HG03095 (cell line): Measurements from ENCODE around the gene OBSL1.

Source experiments
- ATAC-seq: cut with Tn5 transposase; IDR thresholded peaks from one replicate; pipeline ENCODE4 v1.9.1; 2021; ENCODE audit warnings: moderate library complexity; ENCODE audit not compliant: unreplicated experiment

Gene OBSL1

DNA sequence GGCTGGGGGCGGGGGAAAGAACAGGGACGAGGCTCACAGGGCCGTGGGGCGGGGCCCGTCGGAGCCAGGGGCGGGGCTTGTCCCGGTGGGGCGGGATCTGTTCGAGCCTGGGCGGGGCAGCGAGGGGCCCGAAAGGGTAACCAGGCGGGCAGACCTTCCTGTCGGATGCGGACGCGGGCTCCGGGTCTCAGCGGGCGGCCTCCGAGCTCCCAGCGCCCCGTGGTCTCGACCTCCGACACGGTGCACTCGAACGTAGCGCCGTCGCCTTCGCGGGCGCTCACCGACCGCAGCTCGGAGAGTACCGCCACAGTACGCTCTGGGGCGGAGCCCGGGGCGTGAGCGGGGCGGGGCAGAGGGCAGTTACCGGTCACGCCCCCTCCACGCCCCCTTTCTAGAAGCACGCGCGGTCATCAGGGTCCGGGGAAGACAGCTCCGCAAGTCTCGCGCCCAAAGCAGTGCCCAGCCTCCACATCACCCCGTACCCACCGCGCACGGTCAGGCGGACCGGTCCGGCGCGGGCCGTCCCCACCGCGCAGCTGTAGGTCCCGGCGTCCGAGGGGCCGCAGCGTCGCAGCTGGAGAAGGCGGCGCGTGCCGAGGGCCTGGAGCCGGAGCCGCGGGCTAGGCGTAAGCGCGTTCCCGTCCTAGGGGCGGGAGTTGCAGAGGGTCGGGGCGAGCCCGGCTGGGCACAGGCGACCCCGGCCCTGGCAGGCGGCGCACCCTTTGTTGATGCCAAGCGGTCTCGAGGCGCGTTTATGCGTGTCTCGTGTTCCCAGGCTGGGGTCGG is 18.8 kb downstream of the OBSL1 start:
- ATAC-seq = peak; percentile 89

DNA sequence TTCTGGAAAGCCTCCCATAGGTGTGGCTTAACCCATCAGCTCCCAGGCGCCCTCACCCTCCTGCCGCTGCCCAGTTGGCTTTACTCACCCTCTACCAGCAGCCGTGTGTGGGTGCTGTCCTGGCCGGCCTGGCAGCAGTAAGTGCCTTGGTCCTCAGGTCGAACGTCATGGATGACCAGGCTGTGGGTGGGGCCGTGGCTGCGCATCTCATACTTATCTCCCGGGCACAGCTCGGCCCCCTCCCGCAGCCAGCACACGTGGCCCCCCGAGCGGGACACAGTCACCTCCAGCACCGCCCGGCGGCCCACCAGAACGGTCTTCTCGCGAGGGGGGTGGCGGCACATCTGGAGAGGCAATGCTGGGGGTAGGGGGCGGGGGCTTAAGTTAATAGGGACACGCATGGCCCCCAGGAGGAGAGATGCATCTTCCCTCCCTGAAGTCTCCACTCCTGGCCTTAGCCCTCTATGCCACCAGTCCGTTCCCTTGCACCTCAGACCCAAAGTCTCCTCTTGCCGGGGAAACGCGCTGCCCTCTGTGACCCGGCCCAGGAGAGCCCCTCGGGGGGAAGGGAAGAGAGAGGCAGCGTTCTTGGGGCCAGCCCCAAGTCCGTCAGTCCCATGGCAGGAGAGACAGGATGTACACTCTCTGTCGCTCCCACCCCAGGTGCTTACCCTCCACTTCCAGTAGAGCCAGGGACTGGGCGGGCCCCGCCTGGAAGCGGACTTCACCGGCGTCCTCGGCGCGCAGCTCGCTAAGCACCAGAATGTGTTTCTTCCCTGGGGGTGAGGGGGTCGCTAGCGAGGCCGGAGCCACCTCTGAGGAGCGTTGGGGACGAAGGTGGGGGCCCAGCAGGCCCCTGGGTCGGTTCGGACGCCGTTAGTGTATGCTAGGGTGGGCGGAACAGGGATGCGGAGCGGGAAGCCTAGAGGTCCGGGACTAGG is 19.6 kb downstream of the OBSL1 start:
- peak; percentile 23 for ATAC-seq

DNA sequence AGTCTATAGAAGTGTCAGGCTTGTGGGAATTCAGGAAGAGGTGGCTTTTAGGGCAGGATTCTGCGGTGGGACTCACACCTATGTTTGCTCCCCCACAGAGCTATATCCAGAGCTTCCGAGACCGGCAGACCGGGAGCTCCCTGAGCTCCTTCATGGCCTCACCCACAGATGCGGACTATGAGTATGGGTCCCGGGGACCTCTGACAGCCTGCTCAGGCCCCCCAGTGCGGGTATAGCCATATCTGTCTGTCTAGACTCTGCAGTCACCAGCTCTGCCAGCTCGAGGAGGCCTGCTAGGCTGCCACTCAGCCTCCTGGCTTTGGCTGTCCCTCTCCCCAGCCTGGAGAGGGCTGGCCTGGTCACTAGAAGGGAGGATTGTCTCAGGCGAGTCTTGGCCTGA is 21.7 kb downstream of the OBSL1 start:
- no peak for ATAC-seq

DNA sequence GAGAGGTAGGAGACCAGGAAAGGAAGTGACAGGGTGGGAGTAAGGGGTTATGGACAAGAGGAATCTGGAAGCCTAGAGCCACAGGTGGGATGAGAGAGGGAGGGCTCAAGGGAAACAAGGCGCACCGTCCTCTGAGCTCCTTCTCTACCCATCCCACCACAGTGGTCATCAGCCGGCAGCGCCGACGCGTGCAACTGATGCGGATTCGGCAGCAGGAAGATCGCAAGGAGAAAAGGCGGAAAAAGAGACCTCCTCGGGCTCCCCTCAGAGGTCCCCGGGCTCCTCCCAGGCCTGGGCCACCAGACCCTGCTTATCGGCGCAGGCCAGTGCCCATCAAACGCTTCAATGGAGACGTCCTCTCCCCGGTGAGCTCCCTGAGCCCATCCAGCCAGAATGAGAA is 22.3 kb downstream of the OBSL1 start:
- no peak for ATAC-seq

DNA sequence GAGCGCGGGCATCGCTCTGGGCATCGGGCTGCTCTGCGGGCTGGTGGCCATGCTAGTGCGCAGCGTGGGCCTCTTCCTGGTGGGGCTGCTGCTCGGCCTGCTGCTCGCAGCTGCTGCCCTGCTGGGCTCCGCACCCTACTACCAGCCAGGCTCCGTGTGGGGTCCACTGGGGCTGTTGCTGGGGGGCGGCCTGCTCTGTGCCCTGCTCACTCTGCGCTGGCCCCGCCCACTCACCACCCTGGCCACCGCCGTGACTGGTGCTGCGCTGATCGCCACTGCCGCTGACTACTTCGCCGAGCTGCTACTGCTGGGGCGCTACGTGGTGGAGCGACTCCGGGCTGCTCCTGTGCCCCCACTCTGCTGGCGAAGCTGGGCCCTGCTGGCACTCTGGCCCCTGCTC is 23.7 kb downstream of the OBSL1 start:
- no peak for ATAC-seq

DNA sequence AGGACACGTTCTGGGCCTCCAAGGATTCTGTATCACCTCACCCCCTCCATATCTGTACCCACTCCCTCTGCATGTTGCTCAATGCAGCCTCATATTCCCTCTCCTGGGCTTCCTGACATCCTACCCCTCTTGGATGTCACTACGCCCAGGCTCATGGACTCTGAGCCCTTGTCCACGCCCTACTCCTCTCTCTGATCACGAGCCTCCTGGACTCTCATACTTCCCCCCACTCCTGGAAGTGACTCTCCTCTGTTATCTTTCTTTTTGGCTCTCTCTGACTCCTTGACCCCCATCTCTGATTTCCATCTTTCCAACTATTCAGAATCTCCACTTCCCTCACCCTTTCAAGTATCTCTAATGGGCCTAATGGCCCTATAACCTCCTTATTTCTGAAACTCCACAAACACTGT is 25.4 kb downstream of the OBSL1 start:
- no peak for ATAC-seq

DNA sequence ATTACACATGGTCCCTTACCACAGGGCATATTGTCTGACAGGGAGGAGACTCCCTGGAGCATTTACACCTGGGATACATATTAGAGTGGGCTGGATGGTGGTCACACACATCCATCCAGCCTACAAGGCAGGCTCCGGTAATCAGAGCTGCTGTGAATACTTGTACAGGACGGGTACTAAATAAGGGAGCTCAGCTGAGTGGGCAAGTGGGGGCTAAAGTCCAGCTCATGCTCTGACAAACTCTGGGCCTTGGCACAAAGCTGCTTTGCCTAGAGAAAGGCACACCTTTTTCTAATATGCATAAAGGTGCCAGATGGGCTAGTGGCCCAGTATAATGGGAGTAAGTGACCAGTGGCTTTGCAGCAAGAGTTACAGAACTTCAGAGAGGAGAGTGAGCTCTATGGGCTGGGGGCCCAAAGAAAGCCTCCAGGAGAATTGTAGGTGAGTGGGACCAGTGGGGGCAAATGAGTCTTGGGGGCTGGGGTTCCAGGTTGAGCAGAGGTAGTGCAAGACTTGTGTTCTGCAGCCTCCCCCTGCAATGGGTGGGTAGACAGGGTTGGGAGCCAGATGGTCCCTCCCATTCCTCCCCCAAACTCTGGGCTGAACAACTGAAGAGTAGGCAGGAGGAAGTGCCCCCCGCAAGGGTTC is 25.9 kb downstream of the OBSL1 start:
- no peak for ATAC-seq

DNA sequence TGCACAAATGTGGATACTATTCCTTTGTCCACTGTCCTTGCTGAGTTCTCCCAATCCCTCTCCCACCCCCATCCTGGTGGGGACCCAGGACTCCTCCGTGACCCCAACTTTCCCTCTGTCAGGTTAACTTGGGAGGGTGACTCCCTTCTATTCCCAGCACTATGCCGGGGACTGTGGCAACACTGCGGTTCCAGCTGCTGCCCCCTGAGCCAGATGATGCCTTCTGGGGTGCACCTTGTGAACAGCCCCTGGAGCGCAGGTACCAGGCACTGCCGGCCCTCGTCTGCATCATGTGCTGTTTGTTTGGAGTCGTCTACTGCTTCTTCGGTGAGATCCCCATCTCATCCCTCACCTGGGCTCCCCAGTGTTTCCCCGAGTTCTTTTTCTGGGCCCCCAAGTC is 26.8 kb downstream of the OBSL1 start:
- no peak for ATAC-seq

DNA sequence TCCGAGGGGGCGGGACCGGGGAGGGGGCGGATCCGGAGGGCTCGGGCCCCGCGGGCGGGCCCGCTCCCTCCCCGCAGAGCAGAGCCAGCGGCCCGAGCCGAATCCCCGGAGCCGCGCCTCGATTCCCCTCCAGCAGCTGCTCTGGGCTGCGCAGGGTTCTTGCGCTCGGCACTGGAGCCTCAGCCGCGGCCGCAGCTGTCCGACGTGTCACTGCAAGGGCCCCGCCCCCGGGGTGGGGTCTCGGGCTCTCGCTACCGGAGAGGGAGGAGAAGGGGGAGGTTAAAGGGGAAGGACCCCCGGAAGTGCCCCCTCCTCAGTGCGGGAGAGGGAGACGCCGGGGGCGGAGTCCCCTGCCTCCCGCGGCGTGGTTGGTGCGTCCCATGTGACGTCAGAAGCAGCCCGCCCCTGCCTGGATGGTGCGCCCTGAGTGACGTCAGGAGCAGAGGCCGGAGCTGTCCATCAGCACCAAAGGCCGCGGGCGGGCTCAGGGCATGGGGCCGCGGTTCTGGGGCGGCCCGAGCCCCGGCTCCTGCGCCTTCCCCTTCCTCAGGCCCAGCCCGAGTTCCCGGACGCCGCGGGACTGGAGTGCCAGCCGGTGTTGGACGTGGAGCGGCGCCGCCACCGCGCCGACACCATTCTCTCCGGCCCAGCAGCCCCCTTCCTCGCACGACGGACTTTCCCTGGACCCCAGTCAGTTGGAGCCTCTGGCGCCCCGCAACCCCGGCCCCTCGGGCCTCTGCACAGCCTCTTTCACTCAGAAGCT is 27.6 kb downstream of the OBSL1 start, which contains the start of the genes CHPF and TMEM198:
Gene CHPF (minus strand): TSS at position 214 of the 763 bp plus-strand sequence. CDS start 271 bp downstream, outside the sequence.
Gene TMEM198 (plus strand): TSS at position 433 of the 763 bp plus-strand sequence. CDS start 700 bp downstream, outside the sequence.
- ATAC-seq = peak; percentile 81

DNA sequence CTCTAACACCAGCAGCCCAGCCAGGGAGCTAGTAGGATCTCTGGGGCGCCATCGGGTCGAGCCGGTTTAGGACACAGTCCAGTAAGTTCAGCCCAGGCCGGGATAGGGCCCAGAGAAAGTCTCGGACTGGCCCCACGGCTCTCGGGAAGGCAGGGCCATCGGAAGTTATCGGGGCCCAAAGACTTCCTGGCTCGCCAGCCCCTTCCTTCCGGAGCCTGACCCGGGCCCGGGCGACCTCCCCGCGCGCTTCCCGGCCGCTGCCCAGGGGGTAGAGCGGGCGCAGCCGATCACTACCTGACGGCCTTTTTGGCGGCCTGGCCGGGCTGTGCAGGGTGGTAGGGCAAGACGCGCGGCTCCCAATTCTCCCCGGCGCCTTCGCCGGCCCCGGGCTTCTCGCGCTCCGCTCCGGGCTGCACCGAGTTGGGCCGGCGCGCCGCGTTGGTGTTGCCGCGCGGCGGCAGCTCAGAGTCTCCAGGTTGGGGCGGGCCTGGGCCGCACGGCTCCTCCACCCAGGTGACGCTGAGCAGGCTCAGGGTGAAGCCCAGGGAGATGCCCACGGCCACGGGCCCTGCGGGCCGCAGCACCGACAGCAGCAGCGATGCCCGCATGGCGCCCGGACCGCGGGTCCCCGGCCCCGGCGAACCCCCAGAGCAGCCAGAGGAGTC is 28.3 kb downstream of the OBSL1 start:
- peak; percentile 29 for ATAC-seq

DNA sequence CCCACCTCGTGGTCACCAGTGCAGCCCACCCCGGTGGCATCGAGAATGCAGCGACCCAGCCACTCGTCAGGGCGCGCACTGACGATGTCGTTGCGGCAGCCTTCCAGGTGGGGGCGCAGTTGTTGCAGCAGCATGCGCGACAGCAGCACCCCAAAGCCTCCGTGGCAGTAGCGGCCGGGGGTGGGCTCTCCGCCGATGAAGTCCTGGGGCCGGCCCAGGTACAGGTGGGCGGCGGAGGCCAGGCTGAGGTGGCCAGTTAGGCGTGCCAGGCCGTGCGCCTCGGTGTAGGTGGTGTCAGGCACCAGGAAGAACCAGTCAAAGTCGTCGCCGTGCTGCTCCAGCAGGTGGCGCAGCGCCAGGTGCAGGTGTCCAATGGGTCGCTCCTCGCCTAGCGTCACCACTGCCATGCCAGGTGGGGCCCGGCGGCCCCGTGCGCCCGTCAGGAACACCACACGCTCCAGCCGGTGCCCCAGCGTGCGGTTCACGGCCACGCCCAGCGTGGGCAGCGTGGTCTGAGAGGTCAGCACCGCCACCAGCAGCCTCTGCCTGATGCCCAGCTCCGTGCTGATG is 29.6 kb downstream of the OBSL1 start:
- ATAC-seq = peak; percentile 47

DNA sequence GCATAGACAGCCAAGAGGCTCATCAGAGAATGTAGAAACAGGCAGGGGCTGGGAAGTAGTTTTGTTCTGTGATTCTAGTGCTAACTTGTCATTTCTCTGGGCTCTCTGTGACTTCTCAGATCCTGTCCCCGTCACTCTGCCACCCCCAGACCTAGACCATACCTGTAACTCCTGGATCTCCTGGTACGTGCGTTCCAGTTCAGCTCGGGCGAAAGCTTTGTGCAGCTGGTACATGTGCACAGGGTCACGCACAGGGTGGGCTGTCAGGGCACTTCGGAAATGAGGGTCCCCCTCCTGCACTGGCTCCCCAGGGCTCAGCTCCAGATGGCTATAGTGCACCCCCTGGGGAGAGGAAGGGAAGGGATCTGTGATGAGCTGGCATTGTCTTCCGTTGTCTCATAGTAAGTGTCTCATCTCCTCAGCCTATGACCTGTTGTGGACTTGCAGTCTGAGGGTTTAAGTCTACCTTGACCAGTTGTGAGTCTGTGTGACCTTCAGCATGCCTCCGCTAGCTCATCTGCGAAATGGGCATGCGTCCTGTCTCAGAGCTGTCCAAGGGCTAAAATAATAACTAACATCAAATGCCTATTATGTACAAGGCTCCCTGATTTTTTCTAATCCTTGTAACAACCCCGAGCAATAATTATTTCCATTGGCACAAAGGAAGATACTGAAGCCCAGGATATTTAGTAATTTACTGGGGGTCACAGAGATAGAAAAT is 30.4 kb downstream of the OBSL1 start:
- ATAC-seq = no peak

DNA sequence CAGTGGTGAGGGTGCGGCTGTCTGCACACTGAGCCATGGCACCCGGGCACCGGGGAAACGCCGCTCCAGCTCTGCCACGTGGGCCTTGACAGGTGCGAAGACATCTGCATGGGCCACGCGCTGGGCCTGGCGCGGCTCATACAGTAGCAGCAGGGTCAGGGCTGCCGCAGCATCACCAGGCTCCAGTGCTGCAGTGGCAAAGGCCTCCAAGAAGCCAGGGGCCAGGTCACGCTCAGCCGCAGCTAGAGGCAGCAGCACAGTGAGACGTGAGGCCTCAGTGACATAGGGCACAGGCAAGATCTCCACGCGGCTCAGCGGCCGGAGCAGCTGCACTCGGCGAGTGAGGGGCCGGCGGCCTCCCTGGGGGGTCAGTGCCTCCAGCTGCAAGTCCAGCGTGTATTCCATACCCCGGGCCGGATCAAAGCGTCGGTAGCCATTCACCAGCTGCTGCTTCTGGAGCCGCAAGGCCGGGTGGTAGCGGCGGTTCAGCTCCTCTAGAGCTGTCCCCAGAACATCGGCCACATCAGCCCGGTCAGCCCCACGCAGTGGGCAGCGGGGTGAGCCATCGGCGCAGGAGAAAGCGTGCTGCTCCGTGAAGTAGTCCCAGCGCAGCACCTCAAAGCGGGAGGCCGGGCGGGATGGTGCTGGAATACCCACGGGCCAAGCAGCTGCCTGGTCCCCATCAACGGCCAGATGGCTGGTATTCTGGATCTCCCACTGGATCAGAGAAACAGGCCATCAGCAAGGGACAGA is 31.2 kb downstream of the OBSL1 start:
- no peak for ATAC-seq

DNA sequence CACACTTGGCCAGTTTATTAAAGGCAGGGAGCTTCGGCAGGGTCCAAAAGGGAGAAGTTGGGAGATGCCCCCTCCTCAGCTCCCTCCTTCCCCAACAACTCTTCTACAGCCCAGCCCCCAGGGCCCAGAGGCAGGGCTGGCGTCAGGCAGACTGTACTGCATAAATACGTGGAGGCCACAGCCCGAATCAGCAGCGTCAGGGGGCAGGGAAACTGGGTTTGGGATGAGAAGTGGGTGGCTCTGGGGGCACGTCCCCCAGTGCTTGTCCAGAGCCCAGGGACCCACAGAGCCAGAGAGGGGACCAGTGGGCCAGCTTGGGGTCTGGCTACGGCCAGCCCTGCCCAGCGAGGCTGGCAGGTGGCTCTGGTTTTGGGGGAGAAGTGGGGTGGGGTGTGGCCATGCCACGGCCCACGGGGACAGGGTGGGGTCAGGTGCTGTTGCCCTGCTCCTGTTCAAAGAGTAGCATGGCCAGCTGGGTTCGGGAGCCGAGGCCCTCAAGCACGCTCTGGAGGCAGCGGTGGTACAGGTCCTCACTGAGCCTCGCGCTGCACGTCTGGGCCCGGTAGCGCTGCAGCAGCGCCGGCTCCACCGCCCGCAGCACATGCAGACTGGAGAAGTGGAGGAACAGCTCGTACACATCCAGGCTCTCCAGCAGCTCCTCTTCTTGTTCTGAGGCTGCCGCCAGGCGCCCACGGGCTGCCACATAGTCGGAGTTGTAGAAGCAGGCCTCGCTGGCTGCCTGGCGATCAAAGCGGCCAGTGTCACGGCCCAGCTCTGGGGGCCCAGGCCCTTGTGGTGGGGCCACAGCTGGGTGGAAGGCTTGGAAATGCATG is 32.2 kb downstream of the OBSL1 start:
- ATAC-seq = no peak

DNA sequence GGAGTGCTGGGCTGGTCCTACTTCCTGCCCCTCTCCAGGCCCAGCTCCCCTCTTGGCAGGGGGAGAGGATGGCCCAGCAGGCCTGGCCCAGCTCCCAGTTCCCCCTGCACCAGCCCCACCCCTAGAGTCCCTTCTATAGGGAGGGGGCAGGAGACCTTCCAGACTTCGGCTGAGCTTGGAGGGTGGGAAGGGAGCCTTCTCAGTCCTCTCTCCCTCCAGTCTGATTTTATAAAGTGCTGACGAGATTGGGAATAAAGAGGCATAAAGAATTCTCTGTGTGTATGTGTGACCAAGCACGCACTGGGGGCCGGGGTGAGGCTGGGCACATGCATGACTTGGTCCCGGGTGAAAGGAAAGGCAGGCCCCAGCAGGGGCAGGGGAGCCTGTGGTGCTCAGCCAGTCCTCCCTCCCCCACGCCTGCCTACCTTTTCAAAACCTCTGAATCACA is 32.8 kb downstream of the OBSL1 start:
- ATAC-seq = no peak

DNA sequence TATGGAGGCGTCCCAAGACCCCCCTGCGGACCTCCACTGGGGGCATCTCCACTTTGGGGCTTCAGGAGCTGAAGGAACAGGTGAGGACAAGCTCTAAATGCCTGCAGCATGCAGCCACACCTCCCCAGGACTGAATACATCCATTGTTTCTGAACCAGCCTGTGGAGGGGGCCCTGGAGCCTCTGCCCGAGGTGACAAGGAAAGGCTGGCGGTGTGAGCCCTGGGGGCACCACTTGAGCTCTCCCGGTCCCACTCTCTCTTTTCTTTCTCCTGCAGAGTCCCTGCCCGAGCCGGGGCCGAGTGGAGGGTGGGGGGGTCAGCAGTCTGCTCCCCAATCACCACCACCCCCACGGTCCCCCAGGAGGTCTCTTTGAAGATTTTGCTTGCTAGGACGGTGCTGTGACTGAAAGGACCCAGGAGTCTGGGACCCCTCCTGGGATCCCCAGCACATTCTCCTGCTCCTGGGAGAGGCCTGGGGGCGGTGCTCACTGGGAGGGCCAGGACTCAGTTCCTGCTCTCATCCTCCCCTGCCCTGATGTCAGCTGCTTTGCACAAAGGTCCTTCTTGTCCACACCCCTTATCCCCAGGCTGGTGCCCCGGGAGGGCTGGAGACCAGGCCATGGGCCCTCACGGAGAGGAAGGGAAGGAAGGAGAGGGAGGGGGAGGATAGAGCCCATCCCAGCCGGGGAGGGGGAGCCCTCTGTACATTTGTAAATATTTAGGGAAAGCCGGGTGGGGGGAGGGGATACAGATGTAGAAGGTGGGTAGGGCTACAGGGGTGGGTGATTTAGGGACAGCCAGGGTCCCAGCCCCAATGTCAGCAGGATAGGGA is 33.5 kb downstream of the OBSL1 start:
- ATAC-seq = no peak
